ENCODE results near the gene PIP5KL1.

PIP5KL1 gene

DNA sequence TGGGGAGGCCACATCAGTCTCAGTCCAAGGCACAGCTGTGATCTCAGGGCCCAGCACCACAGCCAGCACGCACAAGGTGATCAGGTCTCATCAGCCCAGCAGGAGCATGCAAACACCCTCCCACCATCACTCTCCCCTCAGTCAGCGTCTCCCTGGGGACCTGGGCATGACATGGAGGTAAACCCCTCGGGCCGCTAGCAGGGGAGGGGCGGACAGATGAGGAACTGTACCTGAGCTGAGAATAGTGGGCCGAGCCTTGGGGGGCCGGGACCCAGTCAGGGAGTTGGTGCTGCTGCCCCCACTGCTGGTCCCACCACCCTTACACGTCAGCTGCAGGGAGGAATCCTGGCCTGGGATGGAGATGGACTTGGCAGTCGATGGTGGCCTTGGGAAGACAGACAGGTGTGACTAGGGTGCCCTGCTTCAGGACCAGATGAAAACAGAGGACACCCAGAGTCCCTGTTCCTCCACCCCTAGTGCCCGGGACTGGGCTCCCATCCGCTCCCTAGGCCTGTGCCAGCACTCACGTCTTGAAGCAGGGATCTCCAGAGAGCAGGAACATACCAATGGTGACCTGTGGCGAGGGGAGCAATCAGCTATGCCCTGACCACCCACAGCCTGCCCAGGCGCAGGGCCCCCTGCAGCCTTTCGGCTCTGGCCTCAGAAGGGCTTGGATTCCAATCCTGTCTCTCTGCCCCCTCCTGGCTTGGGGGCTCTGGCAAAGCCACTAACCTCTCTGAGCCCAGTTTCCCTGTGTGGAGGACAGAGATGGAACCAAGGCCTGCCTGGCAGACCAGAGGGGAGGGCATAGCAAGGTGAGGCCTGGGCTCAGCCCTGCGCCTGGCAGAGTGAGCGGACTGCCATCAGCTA, 17.5 kb upstream of the PIP5KL1 start:
- DNase-seq, result no peak

DNA sequence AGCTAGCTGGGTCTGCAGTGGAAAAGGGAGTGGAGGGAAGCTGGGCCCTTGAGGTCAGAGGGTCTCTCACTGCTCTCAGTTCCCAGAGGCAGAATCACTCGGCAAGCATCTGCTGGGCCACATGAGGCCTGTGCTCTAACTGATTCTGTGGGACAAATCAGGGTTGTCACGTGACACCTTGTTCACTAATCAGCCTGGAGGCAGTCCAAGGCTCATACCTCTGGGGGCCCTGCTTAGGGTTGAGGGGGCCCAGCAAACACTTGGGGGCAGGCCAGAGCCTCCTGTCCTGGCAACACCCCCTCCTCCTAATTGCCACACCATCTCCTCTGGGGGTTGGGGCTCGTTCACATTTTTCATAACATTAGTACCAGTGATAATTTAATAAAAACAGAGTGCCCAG, 16.2 kb upstream of the PIP5KL1 start:
- DNase-seq, result no peak

DNA sequence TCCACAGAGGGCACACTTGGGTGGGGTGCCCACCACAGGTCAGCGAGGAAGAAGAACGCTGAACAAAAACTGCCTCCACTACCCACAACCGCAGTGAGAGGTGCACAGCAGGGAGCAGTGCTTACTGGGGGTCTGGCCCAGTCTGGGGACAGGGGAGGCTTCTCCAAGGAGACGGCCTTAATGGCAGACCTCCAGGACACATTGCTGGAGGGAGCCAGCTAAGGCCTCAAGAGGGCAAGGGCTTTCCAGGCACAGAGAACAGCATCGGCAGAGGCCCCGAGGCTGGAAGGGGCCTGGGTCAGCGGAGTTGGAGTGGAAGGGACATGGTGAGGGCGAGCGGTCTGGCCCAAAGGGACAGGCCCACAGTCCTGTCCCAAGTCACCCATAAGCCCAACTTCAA, 15.4 kb upstream of the PIP5KL1 start:
- DNase-seq, result no peak

DNA sequence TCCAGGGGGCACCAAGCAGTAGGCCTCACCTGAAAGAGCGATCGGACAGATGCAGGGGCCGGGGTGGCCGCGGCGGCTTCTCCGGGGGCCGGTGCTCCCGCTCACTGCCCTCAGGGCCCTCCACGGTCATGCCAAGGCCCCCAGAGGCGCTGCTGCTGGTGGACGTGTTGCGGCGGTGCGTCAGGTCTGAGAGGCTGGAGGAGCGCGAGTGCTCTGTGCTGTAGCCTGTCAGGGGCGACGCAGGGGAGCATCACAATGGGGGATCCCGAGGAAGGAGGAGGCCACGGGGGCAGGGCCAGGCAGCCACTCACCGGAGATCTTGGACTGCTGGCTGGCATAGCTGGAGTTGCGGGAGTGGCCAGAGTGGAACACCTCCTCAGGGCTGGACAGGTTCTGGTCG, 14.8 kb upstream of the PIP5KL1 start:
- DNase-seq, result no peak

DNA sequence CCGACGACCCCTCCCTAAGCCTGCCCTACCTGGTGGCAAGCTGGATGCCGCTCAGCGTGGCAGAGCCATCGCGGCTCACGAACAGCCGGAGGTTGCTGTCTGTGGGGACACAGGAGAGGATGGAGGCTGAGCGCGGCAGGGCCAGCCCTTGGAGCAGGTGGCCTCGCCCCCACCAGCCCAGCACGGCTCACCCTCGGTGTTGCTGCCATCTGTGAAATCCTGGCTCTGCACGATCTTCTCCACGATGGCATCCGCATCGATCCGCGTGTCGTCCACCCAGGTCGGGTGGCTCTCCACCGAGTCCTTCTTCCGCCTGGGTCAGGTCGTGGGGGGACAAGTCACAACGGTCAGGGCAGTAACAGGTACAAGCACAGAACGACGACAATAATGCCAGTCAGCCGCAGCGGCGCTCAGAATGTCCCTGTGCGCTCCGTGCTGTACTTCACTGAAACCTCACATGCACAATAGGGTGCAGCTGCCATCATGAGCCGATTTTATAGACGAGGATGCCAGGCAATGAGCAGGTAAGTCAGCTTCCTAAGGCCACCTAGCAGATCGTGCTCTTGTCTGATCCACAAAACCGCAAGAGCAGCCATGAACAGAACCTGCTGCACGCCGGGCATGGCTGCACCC, 14.1 kb upstream of the PIP5KL1 start:
- no peak for DNase-seq

DNA sequence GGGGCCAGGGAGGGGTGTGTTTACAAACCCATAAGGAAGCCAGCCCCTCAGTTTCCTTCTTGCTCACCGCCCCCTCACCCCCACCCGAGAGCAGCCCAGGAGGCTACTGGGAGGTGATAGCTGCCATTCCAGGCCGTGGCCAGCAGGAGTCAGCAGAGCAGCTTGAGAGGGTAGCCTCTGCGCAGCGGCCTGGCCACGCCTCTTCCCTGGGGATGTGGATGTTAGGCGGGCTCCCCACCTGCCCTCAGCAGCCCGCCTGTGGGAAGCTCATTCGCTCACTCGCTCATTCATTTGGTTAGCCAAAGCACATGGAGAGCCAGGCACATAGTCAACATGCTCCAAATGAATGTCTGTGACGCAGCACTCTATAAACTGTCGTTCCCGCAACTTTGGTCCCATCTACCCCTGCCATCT, 13.2 kb upstream of the PIP5KL1 start:
- DNase-seq, result peak; percentile 91

DNA sequence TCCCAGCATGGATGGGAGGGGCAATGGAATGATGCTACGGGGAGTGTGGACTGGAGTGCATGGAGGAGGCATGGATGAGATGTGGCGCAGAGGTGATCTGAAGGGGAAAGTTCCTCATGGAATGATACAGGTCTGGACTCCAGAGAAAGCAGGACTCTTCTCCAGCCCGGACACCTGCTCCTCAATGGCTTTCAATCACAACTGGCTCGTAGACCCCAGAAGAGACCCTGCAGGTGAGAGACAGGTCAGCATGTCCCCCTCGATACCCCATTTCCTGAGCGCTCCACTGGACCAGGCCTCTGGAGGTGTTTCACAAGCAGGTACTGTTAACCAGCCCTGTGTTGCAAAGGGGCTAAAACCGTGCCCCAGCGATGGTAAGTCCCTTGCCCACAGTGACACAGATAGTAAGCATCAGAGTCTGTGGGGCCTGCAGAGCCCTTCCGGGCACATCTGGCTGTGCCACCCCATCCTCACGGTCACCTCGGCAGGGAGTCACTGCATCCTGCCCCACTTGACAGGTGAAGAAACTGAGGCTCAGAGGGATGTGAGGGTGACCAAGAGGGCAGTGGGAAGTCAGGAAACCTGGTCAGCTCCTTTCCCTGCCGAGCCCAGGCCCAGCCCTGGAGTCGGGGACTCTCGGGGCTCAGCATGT, 12.6 kb upstream of the PIP5KL1 start:
- no peak for DNase-seq

DNA sequence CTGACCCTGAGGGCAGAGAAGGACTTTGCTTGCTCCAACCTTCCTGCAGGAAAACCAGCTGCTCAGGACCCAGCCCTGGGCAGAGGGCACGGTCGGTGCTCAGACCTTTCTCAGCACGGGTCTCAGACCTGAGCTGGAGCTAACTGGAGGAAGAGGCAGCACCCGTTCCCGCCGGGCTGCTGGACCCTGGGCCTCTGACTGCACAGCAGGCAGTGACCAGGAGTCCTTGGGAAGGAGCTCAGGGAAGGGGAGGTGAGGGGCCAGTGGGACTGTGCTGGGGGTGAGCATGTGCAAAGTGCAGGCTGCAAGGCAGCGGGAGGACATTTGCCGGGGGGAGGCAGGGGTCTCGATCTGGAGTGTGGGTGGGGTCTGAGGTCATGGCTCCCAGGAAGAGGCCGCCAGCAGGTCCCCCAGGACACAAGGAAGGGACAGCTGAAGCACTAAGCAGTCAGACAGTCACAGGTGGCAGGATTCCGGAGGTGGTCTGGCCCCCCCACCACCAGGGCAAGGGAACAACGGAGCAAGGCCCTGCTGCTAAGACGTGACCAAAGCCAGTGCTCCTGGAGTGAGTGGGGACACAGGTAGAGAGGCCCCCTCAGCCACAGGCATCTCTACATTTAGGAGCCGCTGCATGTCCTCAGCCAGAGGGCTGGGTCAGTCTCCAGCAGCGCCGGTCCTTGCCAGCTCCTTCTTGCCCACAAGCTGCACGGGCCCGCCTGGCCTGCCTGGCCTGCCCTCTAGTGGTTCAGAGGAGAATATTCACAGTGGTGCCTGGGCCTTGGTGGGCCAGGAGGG, 11.8 kb upstream of the PIP5KL1 start:
- peak; percentile 81 for DNase-seq

DNA sequence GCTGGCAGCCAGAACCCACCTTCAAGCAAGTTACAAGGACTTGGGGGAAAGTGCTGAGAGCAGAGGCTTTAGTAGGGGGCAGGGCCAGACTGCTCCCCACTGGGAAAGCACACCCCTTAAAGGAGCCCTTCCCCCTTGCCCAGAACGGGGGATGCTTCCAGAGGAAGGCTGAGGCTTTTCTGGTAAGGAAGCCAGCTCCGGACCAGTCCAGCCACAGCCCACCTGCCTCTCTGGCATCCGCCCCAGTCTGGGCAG, 11.3 kb upstream of the PIP5KL1 start:
- no peak for DNase-seq

DNA sequence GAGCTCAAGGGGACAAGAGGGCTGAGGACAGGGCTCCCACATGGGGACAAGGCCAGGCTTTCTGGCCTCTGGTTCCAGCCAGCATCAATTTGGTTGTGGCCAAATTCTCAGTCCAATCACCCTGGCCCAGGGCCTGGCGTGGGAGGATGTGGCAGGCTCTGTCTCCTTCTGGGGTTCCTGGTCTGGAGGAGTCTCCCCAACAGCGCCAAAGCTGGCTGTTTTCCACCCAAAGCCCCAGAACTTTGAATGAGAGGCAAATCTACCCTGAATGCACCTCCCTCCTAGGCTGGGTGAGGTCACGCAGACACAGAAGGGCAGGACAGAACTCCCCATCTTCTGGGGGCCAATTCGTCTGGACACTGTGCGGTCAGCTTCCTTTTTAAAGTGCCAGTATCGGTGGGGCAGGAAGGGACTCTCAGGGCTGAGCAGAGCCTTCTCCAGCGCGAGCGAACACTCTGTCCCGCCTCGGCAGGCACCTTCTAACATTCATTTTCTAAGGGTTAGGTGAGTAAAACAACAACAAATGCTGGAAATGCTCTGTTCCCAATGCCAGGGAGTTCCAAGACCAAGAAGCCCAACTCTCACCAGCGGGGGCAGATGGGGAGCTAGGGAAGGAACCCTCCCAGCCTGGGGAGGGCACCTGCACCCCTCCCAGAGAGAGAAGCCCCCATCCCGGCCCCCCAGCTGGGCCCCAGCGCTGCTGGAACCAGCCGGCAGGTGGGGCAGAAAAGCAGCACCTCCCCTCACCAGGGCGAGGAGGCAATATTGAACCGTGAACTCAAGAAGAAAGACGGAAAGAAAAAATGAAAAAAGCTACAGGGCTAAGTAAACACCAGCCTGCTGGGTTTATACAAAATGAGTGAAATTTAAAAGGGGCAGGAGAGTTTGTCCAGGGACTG, 10.7 kb upstream of the PIP5KL1 start:
- DNase-seq, result no peak

DNA sequence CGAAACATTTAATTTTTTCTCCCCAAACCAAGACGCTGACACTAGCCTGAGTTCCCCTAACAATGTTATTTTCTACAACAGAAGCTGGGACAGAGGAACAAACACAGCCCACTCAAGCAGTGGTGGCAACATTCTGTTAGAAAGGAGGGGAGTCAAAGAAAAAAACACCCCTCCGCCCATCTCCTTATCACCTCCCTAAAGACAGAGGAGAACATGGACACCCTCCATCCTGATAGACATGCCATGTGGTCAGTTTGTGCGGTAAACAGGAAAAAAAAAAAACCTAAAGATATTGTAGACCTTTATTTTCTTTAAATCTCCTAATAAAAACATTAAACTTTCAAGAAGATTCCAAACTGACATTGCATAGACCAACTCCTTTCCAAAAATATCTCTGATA, 10.0 kb upstream of the PIP5KL1 start:
- DNase-seq, result no peak

DNA sequence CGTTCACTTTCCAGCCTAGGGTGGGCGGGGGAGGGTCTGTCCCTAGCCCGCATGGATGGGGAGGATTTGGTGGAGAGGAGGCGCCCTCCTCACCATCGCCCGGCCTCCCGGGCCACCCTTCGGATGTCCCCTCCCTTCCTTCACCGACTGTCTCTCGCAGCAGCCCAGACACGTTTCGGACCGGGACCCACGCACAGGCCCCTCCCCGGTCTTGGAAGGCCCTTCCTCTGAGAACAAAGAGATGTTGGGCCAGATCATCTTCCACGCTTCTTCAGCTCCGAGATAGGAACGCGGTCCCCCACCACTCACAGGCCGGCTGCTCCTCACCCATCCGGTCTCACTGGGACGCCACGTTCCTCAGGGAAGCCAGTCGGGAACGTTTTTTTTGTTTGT, 7.7 kb upstream of the PIP5KL1 start:
- DNase-seq, result no peak

DNA sequence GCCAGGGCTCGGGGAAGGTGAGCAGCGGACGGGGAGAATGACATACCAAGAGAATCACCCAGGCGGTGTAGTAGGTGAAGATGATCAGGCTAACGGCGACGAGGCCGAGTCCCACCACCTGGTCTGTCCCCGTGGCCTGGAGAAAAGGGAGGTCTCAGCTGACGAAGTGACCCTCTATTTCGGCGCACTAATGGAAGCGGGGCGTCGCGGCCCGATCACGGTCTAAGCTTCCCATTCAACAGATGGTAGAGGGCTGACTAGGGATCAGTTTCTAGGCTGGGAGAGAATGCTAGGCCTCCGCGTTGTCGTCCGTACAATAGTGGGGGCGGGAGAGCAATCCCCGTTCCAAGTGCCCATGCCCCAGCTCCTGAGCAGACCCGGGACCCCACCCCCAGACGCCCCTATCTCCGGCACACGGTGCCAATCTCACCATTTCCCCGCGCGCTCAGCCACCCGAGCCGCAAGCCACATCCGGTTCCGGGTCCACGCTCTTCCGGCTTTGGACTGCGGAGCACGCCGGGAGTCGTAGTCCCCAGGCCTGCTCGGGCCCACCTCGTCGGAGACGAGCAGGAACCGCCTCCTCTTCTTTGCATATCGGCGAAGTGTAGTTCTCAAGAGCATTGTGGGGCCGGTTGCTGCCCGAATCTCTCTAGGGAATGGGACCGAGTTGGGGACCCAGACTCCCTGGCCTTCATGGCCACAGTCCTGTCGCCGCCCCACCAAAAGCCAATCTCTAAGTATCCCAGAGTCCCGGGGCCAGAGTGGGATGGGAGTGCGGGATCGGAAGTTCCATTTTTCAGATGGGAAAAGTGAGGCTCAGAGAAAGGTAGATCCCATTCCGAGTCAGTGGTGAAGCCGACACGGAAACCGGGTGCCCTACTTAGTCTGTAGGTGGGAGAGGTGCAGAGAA, 7.1 kb upstream of the PIP5KL1 start, which contains the start of gene DPM2:
Gene DPM2 (minus strand): TSS at position 467 of the 910 bp plus-strand sequence. CDS start 34 bp downstream, at position 433.
- peak; percentile 95 for DNase-seq

DNA sequence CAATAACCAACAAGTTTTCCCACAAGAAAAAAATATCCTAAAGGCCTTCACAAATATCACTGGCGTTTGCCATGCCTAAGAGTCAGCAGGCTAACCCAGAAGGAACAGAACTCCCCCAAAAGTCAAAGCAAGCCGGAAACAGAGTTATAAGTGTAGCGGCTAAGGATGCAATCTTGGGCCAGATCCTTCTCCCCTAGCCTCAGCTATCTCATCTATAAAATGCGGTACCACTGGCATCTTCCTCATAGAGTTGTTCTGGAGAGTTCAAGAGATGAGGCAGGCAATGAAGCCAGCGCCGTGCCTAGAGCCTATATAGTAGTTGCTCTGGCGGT, 6.4 kb upstream of the PIP5KL1 start:
- no peak for DNase-seq

DNA sequence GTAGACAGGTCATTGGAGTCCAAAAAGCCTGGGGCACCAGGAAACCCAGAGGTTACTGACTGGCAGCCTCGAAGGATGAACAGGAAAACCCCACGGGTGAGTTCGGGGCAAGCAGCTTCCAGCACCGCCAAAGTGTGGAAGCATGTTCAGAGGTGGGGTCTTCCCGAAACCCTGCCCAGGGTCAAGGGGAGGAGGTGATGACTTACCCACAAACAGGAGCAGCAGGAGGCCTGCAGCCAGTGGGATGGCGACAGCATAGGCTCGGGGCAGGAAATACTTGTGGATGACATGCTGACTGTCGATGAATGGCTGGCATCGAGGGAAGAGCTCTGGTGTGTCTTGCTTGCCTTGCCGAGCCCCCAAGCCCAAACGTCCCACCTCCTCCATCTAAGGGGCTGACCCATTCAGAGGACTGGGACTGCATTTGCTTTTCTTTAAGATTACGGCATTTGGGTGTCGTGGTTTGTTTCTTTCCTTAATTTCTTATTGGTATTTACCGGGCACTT, 5.8 kb upstream of the PIP5KL1 start:
- DNase-seq, result no peak

DNA sequence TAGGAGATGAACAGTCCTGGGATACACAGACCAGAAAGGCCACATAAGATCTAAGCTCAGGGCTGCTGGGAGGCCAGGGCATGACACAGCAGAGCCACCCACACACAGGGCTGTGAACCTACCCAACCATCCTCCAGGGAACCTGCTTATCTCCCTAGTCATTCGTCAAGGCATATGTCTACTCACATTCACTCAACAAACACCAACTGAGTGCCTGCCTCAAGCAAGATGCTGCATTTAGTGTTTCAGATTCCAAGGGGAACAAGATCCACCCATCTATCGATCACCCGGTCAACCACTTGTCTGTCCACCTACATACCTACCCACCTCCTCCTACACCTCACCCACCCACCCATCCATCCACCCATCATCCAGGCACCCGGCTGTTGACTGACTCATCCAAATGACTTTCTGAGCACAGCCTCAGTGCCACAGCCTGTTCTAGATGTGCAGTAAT, 5.2 kb upstream of the PIP5KL1 start:
- DNase-seq, result no peak

DNA sequence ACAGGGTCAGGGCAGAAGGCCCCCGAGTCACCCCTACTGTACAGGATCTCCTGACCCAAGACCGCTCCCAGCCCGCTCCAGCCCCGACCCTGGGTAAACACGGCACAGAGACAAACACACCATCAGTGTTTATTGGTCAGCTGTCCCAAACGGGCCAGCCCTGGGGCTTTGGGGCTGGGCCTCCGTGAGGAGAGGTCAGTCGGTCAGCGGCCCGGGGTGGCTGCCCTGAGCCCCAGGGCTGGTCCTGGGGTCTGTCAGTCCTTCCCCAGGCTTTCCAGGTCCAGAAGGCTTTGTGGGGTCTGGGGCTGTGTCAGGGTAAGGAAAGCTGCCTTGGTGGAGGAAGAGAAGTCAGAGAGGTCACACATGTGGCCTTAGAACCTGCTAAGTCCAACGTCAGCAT, 4.4 kb upstream of the PIP5KL1 start:
- DNase-seq, result no peak

DNA sequence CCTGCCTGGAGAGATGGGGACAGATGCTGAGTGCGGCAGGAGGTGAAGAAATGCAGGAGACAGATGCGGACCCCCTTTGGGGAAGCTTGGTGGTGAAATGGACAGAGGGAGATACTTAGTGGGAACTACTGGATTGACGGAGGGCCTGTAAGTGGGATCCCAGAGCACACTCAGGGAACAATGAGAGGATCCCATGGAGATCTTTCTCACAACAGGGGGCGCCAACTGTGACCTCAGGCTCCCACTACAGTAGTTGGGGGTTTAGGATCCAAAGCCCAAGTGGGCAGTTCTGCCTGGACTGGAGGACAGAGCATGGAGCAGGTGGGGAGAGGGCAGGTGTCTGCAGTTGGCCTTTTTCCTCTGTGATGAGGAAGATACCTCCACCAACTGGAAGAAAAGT, 3.7 kb upstream of the PIP5KL1 start:
- no peak for DNase-seq

DNA sequence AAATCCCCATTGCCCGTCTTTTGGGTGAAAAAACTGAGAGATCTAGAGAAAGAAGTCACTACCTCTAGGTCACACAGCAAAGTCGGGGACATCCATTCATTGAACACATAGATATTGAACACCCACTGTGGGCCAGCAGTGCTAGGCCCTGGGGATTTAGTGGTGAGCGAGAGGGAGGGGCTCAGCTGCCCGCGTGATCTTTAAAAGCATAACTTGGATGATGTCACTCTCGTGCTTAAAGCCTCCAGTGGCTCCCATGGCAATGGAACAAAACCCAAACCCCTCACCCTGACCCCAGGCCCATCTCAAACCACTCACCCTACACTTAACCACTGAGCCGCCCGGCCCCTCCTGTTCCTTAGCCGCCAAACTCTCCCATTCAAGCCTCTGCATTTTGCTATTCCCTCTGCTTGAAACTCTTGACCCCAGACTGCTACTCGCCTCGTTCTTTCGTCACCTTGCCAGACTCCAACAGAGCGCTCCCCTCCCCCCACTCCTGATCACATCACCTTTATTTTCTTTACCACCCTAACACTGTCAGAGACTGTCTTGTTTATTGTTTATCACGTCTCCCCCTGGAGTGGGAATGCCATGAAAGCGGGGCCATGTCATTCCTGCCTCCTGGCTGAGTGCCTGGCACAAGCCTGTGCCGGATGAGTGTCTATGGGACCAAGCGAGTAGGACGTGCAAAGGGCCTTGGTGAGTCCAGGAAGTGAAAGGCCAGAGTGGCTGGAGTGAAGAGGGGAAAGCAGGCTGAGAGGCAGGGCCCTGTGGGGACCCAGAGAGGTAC, 710 bp upstream of the PIP5KL1 start:
- DNase-seq, result no peak

DNA sequence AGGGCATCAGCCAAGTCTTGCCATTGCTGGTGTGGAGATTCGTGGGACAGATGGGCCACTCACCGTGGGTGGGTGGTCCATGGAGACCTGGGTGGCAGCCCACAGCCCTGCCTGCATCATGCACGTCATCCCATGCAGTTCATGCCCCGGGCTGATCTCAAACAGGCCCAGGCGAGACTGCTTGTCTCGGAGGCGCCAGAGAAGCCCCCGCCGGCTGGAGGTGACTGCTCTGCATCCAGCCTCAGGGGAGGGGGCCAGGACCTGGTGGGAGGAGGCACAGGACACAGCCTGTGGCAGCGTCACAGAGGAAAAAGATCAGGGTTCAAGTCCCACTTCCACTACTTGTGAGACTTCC, 975 bp downstream of the PIP5KL1 start:
- no peak for DNase-seq

Measured in activated effector memory CD4-positive, alpha-beta T cell treated with anti-CD3 and anti-CD28 coated beads, Interleukin-2, amount 50 U/mL, for 16 hours (primary cell).